HG02981 (cell line): ENCODE data around the gene SLC25A24.
"Not testable (repeated sequence)": the region's sequence is repeated elsewhere in the genome, so short reads cannot be mapped to it uniquely, and the experiment has no call there.

Source experiments
- ATAC-seq: cut with Tn5 transposase; IDR thresholded peaks from one replicate; pipeline ENCODE4 v1.9.1; 2021; ENCODE audit warnings: mild to moderate bottlenecking, moderate library complexity; ENCODE audit not compliant: unreplicated experiment

The SLC25A24 gene

GRCh38 chr1:108140936-108141335, 59.2 kb downstream of the SLC25A24 start:
- ATAC-seq, result no peak

GRCh38 chr1:108140177-108140576, 60.0 kb downstream of the SLC25A24 start:
- ATAC-seq, result no peak

- not testable (repeated sequence) for ATAC-seq
These were observed 60.6 kb downstream of the SLC25A24 start for GRCh38 chr1:108139555-108139954.

- not testable (repeated sequence) for ATAC-seq
These were observed 67.0 kb downstream of the SLC25A24 start for GRCh38 chr1:108133148-108133547.

GRCh38 chr1:108132367-108132766, 67.8 kb downstream of the SLC25A24 start:
- ATAC-seq, result not testable (repeated sequence)

GRCh38 chr1:108131281-108131680, 68.9 kb downstream of the SLC25A24 start:
- ATAC-seq, result not testable (repeated sequence)

- no peak for ATAC-seq
These were observed 69.3 kb downstream of the SLC25A24 start for GRCh38 chr1:108130794-108131193.

GRCh38 chr1:108129999-108130398, 70.1 kb downstream of the SLC25A24 start:
- ATAC-seq, result no peak

- ATAC-seq, result peak; percentile 94
These were observed 74.6 kb downstream of the SLC25A24 start for GRCh38 chr1:108125312-108126138.

GRCh38 chr1:108124622-108125311, 75.4 kb downstream of the SLC25A24 start:
- ATAC-seq, result no peak

GRCh38 chr1:108124023-108124422, 76.1 kb downstream of the SLC25A24 start:
- ATAC-seq, result no peak

GRCh38 chr1:108121358-108122143, 78.6 kb downstream of the SLC25A24 start:
- ATAC-seq, result no peak

GRCh38 chr1:108120163-108120562, 80.0 kb downstream of the SLC25A24 start:
- no peak for ATAC-seq

GRCh38 chr1:108119500-108119899, 80.6 kb downstream of the SLC25A24 start:
- no peak for ATAC-seq

- no peak for ATAC-seq
These were observed 81.9 kb downstream of the SLC25A24 start for GRCh38 chr1:108117945-108118902.

GRCh38 chr1:108117237-108117636, 82.9 kb downstream of the SLC25A24 start:
- ATAC-seq, result no peak

GRCh38 chr1:108114033-108114599, 86.0 kb downstream of the SLC25A24 start:
- no peak for ATAC-seq

- ATAC-seq, result no peak
These were observed 86.6 kb downstream of the SLC25A24 start for GRCh38 chr1:108113496-108113895.

- ATAC-seq, result no peak
These were observed 90.7 kb downstream of the SLC25A24 start for GRCh38 chr1:108109295-108109973.
